Muscle layer of colon (tissue), 2 donors: Measurements from ENCODE around the gene S100A5.

Source experiments
- H3K27ac ChIP-seq: one replicate; pipeline ENCODE4 v1.7.0; 2013; ENCODE audit warnings: low read depth, mild to moderate bottlenecking, low read length, moderate library complexity
- H3K27me3 ChIP-seq, 2 donors: one replicate each; pipeline ENCODE4 v1.7.0; 2013; ENCODE audit warnings: low read length in 2 of 2, mild to moderate bottlenecking in 2 of 2; ENCODE audit not compliant: insufficient read depth in 2 of 2, control insufficient read depth in 1 of 2
- H3K36me3 ChIP-seq: one replicate; pipeline ENCODE4 v1.7.0; 2013; ENCODE audit warnings: mild to moderate bottlenecking, low read length; ENCODE audit not compliant: insufficient read depth
- H3K4me1 ChIP-seq: one replicate; pipeline ENCODE4 v1.7.0; 2013; ENCODE audit warnings: mild to moderate bottlenecking, low read length; ENCODE audit not compliant: insufficient read depth
- H3K4me3 ChIP-seq, 2 donors: one replicate each; pipeline ENCODE4 v1.7.0; 2013; ENCODE audit warnings: low read length in 2 of 2, low read depth in 1 of 2, mild to moderate bottlenecking in 1 of 2, moderate library complexity in 1 of 2
- H3K9ac ChIP-seq: one replicate; pipeline ENCODE4 v1.7.0; 2013; ENCODE audit warnings: low read length
- H3K9me3 ChIP-seq: one replicate; pipeline ENCODE4 v1.7.0; 2013; ENCODE audit warnings: mild to moderate bottlenecking, low read length
- donor health status: abdominal sarcoma.
- donor health status: Adenocarcinoma of cecum.

Gene S100A5

GRCh38 chr1:153488731-153489130, 52.0 kb downstream of the S100A5 start:
- Histone ChIP-seq H3K9me3 (no peaks in the 10 kb centered on the region), H3K9ac (no peak overlapping the region), H3K27ac (no peak overlapping the region), H3K4me3 (no peak overlapping the region), H3K4me1 (peaks cover 29% of the 10 kb centered on the region), H3K36me3 (no peaks in the 10 kb centered on the region), H3K27me3 (no peaks in the 10 kb centered on the region)

- Histone ChIP-seq H3K27me3 (no peaks in the 10 kb centered on the region), H3K36me3 (no peaks in the 10 kb centered on the region), H3K4me3 (no peak overlapping the region), H3K9me3 (no peaks in the 10 kb centered on the region), H3K4me1 (peaks cover 24% of the 10 kb centered on the region), H3K9ac (no peak overlapping the region), H3K27ac (no peak overlapping the region)
These were observed 53.0 kb downstream of the S100A5 start for GRCh38 chr1:153487707-153488106.
